Epithelial cell of proximal tubule (primary cell): Measurements from ENCODE around the gene DUSP1. TPM values are rescaled to one million over a fixed set of nuclear protein-coding genes. Genes with fewer than 3 reads are reported as not detected.
"Not testable (repeated sequence)": the region's sequence is repeated elsewhere in the genome, so short reads cannot be mapped to it uniquely, and the experiment has no call there.

Experiments used
- DNase-seq: peaks from one replicate; pipeline ENCODE4 v3.0.0-alpha.2; 2011; ENCODE audit warnings: low read depth
- H3K4me3 ChIP-seq: 2 replicates; pipeline ENCODE4 v1.5.1; 2011; ENCODE audit warnings: low read depth, mild to moderate bottlenecking, low read length
- total RNA-seq: library from RNA; depleted of rRNA; stranded (reverse); fragments of >200 nt; gene quantifications from 2 replicates; pipeline ENCODE4 v1.2.3, GENCODE V29; 2015
- TF ChIP-seq, protein P1 (sequence below): conservative IDR thresholded peaks from 2 replicates; pipeline ENCODE4 v1.5.1; 2012; ENCODE audit warnings: low read depth, mild to moderate bottlenecking, low read length

Gene DUSP1
- total RNA-seq, 1 donor from 2014 or later, result 215 TPM

DNA sequence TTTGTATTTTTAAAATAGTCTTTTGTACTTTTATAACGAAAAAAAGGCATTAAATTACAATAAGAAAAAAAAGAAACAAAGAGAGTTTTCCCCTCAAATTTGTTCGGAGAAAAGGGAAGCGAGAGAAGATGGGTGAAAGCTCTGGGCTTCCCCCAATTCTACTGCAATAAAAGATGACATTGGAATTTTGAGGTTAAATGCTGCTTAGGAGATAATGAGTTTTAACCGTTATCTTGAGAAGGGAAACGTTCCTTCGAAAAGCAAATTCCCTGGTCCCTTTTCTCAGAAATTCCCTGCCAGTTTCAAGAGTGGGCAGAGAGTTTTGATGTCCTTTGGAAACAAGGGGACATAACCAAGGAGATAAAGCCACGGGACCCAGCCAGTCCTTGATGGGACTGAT, 44.6 kb upstream of the DUSP1 start:
- no peak for DNase-seq
- TF ChIP-seq, protein P1, sequence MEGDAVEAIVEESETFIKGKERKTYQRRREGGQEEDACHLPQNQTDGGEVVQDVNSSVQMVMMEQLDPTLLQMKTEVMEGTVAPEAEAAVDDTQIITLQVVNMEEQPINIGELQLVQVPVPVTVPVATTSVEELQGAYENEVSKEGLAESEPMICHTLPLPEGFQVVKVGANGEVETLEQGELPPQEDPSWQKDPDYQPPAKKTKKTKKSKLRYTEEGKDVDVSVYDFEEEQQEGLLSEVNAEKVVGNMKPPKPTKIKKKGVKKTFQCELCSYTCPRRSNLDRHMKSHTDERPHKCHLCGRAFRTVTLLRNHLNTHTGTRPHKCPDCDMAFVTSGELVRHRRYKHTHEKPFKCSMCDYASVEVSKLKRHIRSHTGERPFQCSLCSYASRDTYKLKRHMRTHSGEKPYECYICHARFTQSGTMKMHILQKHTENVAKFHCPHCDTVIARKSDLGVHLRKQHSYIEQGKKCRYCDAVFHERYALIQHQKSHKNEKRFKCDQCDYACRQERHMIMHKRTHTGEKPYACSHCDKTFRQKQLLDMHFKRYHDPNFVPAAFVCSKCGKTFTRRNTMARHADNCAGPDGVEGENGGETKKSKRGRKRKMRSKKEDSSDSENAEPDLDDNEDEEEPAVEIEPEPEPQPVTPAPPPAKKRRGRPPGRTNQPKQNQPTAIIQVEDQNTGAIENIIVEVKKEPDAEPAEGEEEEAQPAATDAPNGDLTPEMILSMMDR, result no peak

DNA sequence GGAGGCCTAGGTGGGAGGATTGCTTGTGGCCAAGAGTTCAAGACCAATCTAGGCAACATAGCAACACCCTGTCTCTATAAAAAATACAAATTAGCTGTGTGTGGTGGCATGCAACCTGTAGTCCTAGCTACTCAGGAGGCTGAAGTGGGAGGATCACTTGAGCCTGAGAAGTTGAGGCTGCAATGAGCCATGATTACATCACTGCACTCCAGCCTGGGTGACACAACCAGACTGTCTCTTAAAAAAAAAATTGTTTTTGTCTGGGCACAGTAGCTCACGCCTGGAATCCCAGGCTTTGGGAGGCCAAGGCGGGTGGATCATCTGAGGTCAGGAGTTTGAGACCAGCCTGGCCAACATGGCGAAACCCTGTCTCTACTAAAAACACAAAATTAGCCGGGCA, 40.0 kb upstream of the DUSP1 start:
- H3K4me3 ChIP-seq, DNase-seq: not testable (repeated sequence)

More for the DNA sequence above, 44.6 kb upstream of the DUSP1 start:
- H3K4me3 ChIP-seq, result no peak overlapping the region

DNA sequence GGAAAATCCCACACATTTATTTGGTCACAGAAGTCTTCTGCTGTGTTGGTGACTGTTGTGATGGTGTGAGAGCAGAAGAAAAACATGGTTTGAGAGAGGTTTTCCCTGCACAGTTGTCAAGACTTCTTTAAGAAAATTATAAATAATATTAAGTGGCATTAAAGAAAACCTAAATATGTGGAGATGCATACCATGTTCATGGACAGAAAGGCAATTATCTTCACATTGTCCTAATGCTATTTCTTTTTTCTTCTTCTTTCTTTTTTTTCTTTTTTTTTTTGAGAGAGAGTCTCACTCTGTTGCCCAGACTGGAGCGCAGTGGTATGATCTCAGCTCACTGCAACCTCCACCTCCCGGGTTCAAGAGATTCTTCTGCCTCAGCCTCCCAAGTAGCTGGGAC, 38.8 kb upstream of the DUSP1 start:
- H3K4me3 ChIP-seq, result no peak overlapping the region
- TF ChIP-seq, protein P1, result no peak
- DNase-seq, result no peak

DNA sequence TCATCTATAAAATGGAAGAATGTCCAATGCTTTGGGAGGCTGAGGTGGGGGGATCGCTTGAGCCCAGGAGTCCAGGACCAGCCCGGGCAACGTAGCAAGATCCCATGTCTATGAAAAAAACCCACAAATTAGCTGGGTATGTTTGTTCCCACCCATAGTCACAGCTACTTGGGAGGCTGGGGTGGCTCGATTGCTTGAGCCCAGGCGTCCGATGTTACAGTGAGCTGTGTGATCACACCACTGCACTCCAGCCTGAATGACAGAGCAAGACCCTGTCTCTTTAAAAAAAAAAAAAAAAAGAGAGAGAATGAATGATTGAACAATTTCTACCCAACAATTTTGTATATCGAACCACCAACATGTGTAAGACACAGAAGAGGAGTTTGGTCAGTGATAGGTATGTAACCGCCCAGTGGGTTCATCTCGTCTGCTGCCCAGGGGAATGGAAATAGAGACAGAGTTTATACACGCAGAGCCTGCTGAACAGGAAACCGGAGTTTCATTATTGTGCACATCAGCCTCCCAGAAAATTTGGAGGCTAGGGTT, 36.8 kb upstream of the DUSP1 start:
- TF ChIP-seq, protein P1, result no peak
- DNase-seq, result no peak
- H3K4me3 ChIP-seq, result no peak overlapping the region

DNA sequence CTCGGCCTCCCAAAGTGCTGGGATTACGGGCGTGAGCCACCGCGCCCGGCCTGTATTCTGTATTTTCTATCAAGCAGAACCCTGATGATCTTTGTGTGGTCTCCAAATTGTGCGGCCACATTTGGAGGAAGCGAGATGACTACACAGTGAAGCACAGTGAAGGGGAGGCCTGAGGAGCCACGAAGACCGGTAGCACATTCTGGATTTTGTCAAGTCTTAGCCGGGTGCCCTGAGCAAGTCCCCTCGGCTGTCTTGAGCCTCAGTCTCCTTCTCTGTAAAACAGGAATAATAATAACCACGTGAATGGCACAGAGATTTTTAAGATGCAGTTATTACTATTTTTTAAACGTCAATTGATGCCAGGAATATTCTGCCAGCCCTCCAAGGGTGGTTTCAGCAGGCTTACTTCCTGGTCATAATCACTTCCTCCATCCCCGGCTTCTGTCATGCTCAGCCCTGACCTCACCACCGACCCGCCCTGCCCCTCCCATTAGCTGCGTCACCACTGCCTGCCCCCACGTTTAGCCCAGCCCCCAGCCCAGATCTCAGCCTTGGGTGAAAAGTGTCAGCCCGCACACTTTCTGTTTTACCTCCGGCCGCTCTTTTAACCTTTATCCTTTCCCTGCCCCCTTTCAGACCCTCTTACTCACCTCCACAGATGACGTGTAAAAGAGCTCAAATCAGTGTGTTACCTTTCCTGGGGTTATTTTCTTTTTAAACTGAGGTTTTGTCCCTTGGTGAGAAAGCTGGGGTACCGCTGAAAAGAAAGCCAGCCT, 36.1 kb upstream of the DUSP1 start:
- no peak for DNase-seq
- TF ChIP-seq, protein P1, result no peak
- peak overlapping the region; percentile 31 for H3K4me3 ChIP-seq

DNA sequence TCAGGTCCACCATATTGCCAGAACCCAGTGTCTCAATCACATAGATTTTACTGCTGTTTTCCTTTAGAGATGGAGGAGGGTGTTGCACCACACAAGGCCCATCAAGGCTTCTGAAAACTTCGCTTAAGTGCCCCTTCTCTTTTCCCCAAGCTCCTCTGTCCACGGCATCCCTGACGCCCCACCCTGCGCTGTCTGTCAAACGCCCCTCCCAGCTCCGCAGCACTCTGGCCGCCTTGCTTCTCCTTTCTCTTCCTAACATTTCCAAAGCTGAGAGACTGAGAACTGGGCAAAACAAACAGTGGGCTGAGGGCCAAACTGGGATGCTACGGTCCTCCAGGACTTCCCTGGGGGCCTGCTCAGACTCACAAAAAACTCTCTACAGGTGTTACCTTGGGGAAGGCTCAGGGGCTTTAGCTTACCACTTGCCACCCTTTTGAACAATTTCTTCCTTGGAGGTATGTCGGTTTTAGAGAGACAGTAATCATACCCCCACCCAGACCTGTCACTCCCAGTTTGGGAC, 34.8 kb upstream of the DUSP1 start:
- H3K4me3 ChIP-seq, result no peak overlapping the region
- TF ChIP-seq, protein P1, result no peak
- no peak for DNase-seq

DNA sequence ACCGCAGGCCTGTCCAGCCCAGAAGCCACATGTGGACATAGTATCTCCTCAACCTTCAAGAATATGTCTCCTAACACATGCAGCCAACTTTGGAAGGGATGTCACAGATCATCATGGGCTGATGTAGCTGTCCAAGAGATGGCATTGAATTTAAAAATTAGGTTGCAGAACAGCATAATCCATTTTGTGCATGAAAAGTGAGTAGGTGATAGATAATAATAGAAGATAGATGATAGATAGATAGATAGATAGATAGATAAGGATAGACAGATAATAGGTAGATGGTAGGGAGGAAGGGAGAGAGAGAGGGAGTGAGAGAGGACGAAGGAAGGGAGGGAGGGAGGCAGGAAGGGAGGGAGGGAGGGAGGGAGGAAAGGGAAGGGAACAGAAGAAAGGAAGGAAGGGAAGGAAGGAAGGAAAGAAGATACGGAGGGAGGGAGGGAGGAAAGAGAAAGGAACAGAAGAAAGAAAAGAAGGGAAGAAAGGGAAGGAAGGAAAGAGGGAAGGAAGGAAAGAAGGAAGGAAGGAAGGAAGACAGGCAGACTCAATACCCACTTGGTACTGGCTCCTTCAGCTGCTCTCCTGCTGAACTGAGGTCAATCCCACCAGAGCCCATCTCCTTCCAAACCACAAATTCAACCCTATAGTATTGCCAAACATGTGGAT, 34.2 kb upstream of the DUSP1 start:
- DNase-seq, result no peak
- TF ChIP-seq, protein P1, result no peak
- H3K4me3 ChIP-seq, result no peak overlapping the region
